Muscle layer of duodenum (tissue), 2 donors: Measurements from ENCODE around the gene PTPRN2.

Experiments used
- H3K27ac ChIP-seq: one replicate; pipeline ENCODE4 v1.7.0; 2013; ENCODE audit warnings: mild to moderate bottlenecking, low read length
- H3K27me3 ChIP-seq: one replicate; pipeline ENCODE4 v1.7.0; 2013; ENCODE audit warnings: low read depth, mild to moderate bottlenecking, control low read depth, low read length
- H3K36me3 ChIP-seq, 2 donors: one replicate each; pipeline ENCODE4 v1.7.0; 2013; ENCODE audit warnings: low read length in 2 of 2, control low read depth in 1 of 2, mild to moderate bottlenecking in 1 of 2; ENCODE audit not compliant: insufficient read depth in 2 of 2, control insufficient read depth in 1 of 2
- H3K4me1 ChIP-seq, 2 donors: one replicate each; pipeline ENCODE4 v1.7.0; 2013; ENCODE audit warnings: low read length in 2 of 2, mild to moderate bottlenecking in 2 of 2, control low read depth in 1 of 2, moderate library complexity in 1 of 2; ENCODE audit not compliant: insufficient read depth in 2 of 2, control insufficient read depth in 1 of 2
- H3K4me3 ChIP-seq, 2 donors: one replicate each; pipeline ENCODE4 v1.7.0; 2013; ENCODE audit warnings: low read length in 2 of 2, low read depth in 1 of 2, mild to moderate bottlenecking in 1 of 2
- H3K9me3 ChIP-seq, 2 donors: one replicate each; pipeline ENCODE4 v1.7.0; 2013; ENCODE audit warnings: low read length in 2 of 2, control low read depth in 1 of 2, mild to moderate bottlenecking in 1 of 2; ENCODE audit not compliant: control insufficient read depth in 1 of 2
- donor health status: healthy.

Gene PTPRN2

DNA sequence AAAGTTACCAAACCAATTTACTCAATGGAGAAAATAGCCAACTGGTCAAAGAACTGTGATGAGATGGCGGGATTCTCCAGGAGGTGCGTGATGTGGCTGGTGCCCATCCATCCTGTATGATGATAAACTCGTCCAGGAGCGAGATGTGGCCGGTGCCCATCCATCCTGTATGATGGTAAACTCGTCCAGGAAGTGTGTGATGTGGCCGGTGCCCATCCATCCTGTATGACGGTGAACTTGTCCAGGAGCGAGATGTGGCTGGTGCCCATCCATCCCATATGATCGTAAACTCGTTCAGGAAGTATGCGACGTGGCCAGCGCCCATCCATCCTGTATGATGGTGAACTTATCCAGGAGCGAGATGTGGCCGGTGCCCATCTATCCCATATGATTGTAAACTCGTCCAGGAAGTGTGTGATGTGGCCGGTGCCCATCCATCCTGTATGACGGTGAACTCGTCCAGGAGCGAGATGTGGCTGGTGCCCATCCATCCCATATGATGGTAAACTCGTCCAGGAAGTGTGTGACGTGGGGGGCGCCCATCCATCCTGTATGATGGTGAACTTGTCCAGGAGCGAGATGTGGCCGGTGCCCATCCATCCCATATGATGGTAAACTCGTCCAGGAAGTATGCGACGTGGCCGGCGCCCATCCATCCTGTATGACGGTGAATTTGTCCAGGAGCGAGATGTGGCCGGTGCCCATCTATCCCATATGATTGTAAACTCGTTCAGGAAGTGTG lies 754.6 kb downstream of the PTPRN2 start:
- no peaks in the 10 kb centered on the region for H3K9me3 ChIP-seq
- H3K27ac ChIP-seq = no peak overlapping the region
- no peaks in the 10 kb centered on the region for H3K4me1 ChIP-seq
- no peaks in the 10 kb centered on the region for H3K27me3 ChIP-seq
- H3K4me3 ChIP-seq = no peak overlapping the region
- H3K36me3 ChIP-seq = no peaks in the 10 kb centered on the region

GRCh38 chr7:157832421-157832820 lies 755.2 kb downstream of the PTPRN2 start:
- no peaks in the 10 kb centered on the region for H3K27me3 ChIP-seq
- no peaks in the 10 kb centered on the region for H3K4me1 ChIP-seq
- H3K4me3 ChIP-seq = no peak overlapping the region
- no peak overlapping the region for H3K27ac ChIP-seq
- H3K9me3 ChIP-seq = no peaks in the 10 kb centered on the region
- H3K36me3 ChIP-seq = no peaks in the 10 kb centered on the region

DNA sequence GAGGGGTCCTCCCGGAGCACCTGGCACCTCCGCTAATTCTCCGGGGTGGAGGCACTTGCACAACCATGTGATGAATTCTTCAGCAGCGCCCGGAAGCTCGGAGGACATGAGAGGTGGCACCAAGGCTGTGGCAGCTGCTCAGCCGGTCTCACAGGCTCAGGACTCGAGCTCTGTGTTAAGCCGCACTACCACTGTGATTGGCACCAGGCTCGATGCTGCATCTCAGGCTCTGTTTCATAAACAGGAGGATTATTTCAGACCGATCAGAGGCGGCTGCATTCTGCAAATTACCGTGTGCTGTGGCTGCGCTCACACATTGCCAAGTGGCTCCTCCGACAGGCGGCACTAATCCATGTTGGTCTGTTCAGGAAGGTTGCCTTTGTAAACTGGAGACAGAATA lies 755.6 kb downstream of the PTPRN2 start:
- H3K4me3 ChIP-seq = no peak overlapping the region
- no peak overlapping the region for H3K27ac ChIP-seq
- H3K36me3 ChIP-seq = no peaks in the 10 kb centered on the region
- no peaks in the 10 kb centered on the region for H3K4me1 ChIP-seq
- H3K27me3 ChIP-seq = no peaks in the 10 kb centered on the region
- no peaks in the 10 kb centered on the region for H3K9me3 ChIP-seq

DNA sequence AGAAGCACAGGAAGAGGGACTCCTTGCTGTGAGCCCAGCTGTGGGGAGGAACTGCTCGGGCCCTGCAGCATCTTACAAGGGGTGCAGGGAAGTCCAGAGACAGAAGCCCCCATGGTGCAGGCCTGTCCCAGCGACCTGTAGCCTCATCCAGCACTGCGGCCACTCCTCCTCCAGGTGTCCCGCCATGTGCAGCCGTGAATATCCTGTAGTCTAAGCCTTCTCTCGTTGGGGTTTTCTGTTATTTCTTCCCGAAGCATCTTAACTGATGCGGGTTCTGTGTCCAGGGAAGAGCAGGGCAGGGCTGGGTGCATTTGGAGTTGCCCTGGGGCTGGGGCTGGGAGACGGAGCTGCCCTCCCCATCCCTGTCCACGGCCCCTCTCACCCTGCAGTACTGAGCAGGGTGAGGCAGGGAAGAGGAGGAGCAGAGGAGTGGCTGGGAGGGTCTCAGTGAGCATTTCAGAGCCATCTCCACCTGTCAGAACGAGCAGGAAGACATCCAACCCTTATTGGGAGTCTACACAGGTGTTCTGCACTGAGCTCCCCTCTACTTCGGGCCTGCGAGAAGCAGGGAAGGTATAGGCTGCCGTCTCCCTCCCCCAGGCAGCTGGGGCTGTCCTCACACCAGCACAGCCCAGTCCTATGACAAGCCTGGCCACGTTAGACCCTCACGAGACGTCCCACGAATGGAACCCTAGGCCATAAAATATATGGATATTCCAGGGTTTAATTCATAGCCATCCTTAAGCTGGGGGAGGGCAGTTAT lies 756.3 kb downstream of the PTPRN2 start:
- Histone ChIP-seq H3K4me1 (no peaks in the 10 kb centered on the region), H3K27me3 (no peaks in the 10 kb centered on the region), H3K36me3 (no peaks in the 10 kb centered on the region), H3K4me3 (no peak overlapping the region), H3K27ac (no peak overlapping the region), H3K9me3 (peaks cover 0 to 2% of the 10 kb centered on the region in 2 donors)

GRCh38 chr7:157830331-157830730 lies 757.3 kb downstream of the PTPRN2 start:
- Histone ChIP-seq H3K9me3 (peaks cover 0 to 3% of the 10 kb centered on the region in 2 donors), H3K4me3 (no peak overlapping the region), H3K4me1 (no peaks in the 10 kb centered on the region), H3K27me3 (no peaks in the 10 kb centered on the region), H3K27ac (no peak overlapping the region), H3K36me3 (no peaks in the 10 kb centered on the region)

DNA sequence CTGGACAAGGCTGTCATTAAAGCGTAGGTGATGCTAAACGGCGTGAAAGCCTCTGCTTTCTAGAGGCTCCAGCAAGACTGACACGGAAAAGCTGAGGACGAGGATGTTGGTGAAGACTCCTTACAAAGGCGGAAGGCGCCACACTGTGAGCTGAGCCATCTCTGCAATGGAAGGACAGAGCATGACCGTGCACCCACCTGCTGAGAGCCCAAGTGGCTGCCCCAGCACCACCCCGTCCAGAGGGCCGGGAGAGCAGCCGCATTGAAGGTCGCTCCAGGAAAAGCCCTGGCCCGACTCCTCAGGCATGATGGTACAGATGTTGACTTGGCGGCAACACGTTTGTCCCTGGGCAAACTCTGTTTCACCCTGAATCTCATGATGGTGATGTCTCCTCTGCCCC lies 758.1 kb downstream of the PTPRN2 start:
- no peaks in the 10 kb centered on the region for H3K36me3 ChIP-seq
- H3K9me3 ChIP-seq = peaks cover 0 to 3% of the 10 kb centered on the region in 2 donors
- H3K27me3 ChIP-seq = no peaks in the 10 kb centered on the region
- H3K27ac ChIP-seq = no peak overlapping the region
- H3K4me1 ChIP-seq = no peaks in the 10 kb centered on the region
- no peak overlapping the region for H3K4me3 ChIP-seq

GRCh38 chr7:157828881-157829280 lies 758.7 kb downstream of the PTPRN2 start:
- H3K27me3 ChIP-seq = no peaks in the 10 kb centered on the region
- H3K4me1 ChIP-seq = no peaks in the 10 kb centered on the region
- no peak overlapping the region for H3K27ac ChIP-seq
- peaks cover 0 to 3% of the 10 kb centered on the region in 2 donors for H3K9me3 ChIP-seq
- no peak overlapping the region for H3K4me3 ChIP-seq
- H3K36me3 ChIP-seq = no peaks in the 10 kb centered on the region

- peaks cover 0 to 3% of the 10 kb centered on the region in 2 donors for H3K9me3 ChIP-seq
- no peak overlapping the region for H3K27ac ChIP-seq
- no peaks in the 10 kb centered on the region for H3K36me3 ChIP-seq
- no peaks in the 10 kb centered on the region for H3K27me3 ChIP-seq
- H3K4me1 ChIP-seq = no peaks in the 10 kb centered on the region
- H3K4me3 ChIP-seq = no peak overlapping the region
Observed at GRCh38 chr7:157828190-157828589, 759.4 kb downstream of the PTPRN2 start.

- Histone ChIP-seq H3K36me3 (no peaks in the 10 kb centered on the region), H3K27me3 (no peaks in the 10 kb centered on the region), H3K9me3 (peaks cover 0 to 4% of the 10 kb centered on the region in 2 donors), H3K4me3 (no peak overlapping the region), H3K4me1 (no peaks in the 10 kb centered on the region), H3K27ac (no peak overlapping the region)
Observed at GRCh38 chr7:157827863-157828160, 759.8 kb downstream of the PTPRN2 start.

DNA sequence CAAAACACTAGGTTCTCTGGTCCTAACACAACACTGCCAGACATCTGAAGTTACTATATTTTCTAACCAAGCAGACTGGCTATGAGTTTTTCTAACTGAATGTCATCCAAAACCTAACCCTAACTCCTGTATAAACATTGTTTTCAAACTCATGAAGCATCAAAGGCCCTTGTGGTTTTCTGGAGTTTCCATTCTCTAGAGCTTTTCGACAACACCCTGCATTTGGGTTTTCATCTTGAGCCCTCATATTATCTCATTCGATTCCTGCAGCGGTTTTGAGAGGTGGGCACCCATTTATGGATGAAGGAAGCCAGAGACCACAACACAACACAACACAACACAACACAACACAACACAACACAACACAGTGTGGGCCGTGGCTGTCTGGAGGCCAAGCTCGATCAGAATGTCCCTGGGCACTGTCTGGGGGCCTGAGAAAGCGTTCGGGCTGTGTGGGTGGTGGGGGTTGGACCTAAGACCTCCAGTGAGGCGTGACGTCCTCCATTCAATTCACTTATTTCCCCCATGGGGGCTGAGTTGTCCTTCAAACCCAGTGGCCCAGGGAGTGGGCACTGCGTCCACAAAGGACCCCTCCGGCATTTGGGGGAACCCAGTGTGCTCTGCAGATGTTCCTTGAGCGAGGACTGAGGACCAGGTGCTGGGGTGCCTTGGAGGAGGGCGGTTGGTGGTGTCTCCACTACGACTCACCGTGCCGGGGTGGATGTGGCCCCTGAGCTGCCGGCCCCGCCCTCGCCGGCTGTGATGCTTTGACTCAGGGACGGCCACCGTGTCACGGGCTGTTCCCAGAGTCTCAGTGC lies 760.4 kb downstream of the PTPRN2 start:
- no peak overlapping the region for H3K27ac ChIP-seq
- no peaks in the 10 kb centered on the region for H3K4me1 ChIP-seq
- no peaks in the 10 kb centered on the region for H3K36me3 ChIP-seq

DNA sequence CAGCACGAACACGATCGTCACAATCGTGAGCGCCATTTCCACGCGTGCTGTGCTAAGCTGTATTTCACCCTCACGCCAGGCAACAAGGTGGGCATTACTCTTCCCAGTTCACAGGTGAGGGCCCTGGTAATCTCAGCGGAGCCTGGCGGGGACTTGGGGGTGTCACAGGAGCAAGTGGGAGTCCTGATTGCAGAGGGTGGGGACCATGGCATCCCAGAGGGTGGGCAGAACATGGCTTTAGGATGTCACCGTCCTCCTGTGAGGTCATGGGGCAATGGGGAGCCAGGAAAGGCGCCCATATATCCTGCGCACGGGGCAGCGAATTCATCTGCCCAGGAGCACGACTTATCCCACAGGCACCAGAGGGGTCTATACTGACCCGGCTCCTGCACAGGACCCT lies 761.1 kb downstream of the PTPRN2 start:
- H3K27me3 ChIP-seq = no peaks in the 10 kb centered on the region
- H3K9me3 ChIP-seq = peaks cover 0 to 5% of the 10 kb centered on the region in 2 donors
- H3K36me3 ChIP-seq = no peaks in the 10 kb centered on the region
- no peak overlapping the region for H3K27ac ChIP-seq
- no peaks in the 10 kb centered on the region for H3K4me1 ChIP-seq
- H3K4me3 ChIP-seq = no peak overlapping the region

More for the DNA sequence above, 760.4 kb downstream of the PTPRN2 start:
- H3K9me3 ChIP-seq = peaks cover 0 to 5% of the 10 kb centered on the region in 2 donors
- no peaks in the 10 kb centered on the region for H3K27me3 ChIP-seq
- H3K4me3 ChIP-seq = no peak overlapping the region
